GM21529 (cell line): ENCODE data around the gene COX6A1.
"Not testable (repeated sequence)": the region's sequence is repeated elsewhere in the genome, so short reads cannot be mapped to it uniquely, and the experiment has no call there.

Source experiments
- ATAC-seq: cut with Tn5 transposase; IDR thresholded peaks from one replicate; pipeline ENCODE4 v1.9.1; 2021; ENCODE audit not compliant: unreplicated experiment

Gene COX6A1

DNA sequence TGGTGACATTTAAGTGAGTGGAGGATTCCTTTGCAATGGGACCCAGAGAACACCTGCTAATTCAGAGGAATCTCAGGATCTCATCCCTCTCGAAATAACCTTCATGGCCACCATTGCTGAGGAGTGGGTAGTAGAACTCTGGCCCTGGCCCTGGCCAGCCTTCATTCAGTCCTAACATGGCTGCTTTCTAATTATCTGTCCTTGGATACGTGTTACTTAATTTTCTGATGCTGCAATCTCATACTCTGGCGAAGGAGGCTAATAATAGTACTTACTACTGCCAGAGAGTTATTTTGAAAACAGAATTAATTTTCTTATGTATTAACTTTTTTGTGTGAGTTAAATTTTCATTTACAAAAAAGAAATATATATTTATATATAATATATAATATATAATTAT, 12.1 kb upstream of the COX6A1 start:
- no peak for ATAC-seq

DNA sequence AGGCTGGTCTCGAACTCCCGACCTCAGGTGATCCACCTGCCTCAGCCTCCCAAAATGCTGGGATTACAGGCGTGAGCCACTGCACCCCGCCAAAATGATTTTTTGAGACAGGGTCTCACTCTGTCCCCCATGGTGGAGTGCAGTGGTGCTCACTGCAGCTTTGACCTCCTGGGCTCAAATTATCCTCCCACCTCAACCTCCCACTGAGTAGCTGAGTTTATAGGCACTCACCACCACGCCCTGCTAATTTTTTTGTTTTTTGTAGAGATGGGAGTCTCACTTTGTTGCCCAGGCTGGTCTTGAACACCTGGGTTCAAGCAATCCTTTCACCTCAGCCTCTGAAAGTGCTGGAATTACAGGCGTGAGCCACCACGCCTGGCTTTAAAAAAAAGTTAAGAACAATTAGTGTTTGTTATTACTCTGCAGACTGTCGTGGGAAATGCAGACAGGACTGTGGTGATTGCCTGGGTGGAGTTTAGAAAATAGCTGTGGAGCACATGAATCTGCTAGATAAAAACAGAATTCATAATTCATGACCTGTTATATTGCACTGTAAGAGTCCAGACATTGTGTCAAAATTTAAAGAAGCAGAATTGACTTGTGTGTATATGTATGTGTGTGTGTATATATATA, 9.2 kb upstream of the COX6A1 start:
- ATAC-seq, result no peak

DNA sequence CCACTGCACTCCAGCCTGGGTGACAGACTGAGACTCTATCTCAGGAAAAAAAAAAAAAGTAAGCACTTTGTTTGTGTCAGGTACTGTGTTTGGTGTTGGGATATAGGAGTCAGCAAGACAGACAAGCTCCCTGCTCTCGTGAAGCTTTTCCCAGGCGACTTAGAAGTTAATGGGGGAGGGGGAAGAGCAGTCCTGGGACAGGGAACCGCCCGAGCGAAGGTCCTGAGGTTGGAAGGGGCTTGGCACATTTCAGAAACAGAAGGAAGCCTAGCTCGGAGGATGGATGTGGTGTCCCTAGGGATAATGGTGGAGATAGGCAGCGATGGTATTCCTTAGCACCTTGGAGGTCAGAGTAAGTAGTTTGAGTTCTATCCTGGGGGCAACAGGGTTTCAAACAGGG, 8.5 kb upstream of the COX6A1 start:
- ATAC-seq, result no peak

DNA sequence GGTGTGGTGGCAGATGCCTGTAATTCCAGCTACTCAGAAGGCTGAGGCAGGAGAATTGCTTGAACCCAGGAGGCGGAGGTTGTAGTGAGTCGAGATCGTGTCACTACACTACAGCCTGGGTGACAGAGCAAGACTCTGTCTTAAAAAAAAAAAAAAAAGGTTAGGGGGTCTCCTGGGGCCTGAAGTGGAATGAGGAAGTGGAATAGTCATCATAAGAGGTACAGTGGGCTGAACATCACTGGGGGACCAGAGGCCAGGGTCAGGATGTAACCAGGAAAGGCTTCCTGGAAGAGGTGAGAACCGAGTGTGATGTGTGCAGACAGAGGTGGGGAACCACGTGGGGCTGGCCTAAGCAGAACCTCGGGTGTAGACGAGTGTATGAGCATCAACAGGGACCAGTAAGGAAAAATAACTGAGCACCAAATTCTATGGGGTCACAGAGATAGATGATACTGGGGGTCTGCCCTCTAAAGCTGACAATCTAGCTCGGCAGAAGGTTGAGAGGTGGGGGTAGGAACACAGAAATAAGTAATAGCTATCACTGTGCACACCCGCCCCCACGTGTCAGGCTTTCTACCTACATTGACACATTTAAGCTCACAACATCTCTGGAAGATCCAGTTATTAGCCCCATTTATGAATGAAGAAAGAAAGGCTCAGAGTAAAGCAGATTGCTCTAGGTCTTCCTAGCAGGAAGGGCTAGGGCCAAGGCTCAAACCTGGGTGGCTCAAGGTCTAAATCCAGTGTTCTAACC, 5.0 kb upstream of the COX6A1 start:
- ATAC-seq, result no peak

DNA sequence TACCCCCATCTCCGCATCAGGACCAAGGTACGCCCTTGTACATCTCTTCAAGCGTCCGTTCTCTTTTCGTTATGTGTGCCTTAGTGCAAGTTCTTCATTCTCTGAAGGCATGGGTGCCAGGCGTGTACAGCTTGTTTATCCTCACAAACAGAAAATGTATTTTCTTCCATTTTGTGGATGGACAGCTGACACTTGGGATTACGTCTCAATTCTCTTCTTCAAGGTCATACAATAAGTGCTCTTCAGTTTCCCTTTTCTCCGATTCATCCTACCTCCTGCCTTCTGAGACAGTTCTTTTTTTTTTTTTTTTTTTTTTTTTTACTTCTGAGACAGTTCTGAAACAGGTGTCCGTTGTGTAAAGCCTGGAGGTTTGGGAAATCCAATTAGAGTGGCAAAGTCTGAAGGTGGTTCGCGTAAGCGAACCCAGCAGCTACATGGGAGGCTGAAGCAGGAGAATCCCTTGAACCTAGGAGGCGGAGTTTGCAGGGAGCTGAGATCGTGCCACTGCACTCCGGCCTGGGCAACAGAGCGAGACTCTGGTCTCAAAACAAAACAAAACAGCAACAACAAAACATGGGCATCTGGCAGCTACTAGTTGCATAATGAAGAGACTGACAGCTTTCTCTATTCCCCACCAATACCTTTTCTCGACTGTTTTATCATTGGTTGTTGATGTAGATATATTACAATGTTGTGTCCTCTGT, 734 bp downstream of the COX6A1 start:
- no peak for ATAC-seq

DNA sequence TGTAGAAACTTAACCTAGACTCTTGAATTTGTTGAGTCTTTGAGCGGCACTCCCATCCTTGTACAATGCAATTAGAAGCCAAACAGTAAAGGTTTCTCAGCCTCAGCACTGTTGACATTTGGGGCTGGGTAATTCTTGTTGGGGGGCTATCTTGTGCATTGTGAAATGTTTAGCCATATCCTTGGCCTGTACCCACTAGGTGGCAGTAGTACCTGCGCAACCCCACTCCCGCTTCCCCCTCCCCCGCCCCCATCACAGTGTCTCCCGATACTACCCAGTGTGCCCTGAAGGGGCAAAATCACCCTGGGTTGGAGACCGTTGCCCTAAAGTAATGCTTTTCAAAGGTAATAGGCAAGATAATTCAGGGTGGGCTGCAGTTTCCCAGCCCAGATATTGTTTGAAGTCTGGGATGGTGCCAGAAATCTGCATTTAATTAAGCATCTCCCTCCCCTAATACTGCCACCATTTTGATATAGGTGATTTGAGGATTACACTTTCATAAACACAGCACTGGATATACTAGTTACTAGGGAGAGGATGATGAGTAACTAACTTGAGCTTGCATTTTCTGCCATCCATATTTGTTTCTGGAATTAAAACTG, 1.8 kb downstream of the COX6A1 start:
- ATAC-seq, result no peak

DNA sequence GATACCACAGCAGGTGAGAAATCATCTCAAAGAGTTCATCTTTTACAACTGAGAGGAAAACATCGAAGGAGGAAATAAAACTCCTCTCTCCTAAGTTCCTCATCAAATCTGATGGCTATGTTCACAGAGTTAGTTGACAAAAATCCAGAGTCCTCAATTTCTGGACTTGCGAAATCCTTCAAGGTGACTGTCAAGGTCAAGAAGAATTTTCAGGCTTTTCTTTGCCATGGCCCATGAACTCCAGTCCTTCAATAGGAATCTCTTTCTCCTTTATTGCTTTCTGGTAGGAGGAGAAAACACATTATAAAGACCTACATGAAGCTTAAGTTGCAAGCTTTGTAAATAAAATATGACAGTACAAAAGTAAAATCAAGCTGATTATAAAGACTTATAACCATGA, 6.8 kb downstream of the COX6A1 start:
- ATAC-seq, result no peak

DNA sequence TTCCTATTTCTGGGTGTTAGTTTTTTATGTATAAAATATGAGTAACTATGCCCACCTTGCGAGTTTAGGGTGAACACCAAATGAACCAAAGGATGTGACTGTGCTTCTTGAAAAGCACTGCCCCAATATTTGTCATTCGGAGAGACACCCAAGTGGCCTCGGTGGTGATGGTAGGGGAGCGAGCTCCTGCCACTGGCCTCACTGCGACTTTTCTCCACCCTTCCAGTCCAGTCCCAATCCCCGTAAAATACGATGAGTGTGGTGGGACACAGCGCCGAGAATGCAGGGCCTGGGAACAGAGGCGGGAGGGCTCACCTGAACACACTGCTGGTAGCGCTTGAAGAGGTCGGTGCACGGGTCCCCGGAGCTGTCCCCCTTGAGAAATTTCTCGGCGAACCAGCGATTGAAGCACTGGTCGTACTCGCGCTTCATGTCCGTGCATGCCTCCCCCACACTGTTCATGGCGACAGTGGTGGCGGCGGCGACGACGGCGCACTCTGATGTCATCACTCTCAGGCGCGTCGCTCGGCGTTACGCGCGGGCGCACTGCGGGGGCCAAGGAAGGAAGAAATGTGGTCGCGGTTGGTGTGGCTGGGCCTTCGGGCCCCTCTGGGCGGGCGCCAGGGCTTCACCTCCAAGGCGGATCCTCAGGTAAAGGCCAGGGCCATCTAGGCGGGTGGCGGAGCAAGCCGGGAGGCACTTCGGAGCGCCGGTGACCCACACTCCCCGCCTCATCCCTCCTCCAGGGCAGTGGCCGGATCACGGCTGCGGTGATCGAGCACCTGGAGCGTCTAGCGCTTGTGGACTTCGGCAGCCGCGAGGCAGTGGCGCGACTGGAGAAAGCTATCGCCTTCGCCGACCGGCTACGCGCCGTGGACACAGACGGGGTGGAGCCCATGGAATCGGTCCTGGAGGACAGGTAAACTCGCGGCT, 8.3 kb downstream of the COX6A1 start, which contains the start of the genes GATC and TRIAP1:
Gene GATC, plus strand, starts transcription at position 534 of the 933 bp plus-strand sequence. Its CDS starts 37 bp downstream, at position 571.
Gene TRIAP1, minus strand, starts transcription at position 474 of the 933 bp plus-strand sequence. Its CDS starts 12 bp downstream, at position 462.
- peak; percentile 87 for ATAC-seq

DNA sequence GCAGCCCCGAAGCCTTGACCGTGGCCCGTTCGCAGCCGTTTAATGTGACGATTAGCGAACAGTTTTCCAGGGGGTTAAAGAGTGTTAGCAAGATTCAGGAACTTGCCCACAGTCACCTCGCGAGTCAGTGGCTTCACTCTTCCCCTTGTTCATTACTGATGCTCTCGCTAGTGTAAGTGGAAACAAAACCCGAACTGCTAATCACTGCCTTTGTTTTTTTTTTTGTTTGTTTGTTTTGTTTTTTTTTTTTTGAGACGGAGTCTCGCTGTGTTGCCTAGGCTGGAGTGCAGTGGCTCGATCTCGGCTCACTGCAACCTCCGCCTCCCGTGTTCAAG, 8.9 kb downstream of the COX6A1 start:
- ATAC-seq, result not testable (repeated sequence)

DNA sequence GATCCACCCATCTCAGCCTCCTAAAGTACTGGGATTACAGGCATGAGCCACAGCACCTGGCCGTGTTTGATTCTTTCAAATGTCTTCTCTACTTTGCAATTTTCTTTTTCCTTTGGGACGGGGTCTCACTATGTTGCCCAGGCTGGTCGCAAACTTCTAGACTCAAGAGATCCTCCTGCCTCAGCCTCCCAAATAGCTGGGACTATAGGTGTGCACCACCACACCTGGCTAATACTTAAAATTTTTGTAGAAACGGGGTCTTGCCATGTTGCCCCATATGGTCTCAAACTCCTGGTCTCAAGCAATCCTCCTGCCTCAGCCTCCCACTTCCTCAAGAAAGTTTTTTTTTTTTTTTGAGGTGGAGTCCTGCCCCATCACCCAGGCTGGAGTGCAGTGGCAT, 10.1 kb downstream of the COX6A1 start:
- no peak for ATAC-seq

DNA sequence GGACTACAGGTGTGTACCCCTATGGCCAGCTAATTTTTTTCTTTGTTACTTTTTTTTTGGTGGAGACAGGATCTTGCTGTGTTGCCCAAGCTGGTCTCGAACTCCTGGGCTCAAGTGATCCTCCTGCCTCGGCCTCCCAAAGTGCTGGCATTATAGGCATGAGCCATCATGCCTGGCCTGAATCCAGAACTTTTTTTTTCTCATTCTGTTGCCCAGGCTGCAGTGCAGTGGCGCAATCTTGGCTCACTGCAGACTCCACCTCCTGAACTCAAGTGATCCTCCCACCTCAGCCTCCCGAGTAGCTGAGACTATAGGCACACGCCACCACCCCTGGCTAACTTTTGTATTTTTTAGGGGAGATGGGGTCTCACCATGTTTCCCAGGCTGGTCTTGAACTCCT, 14.6 kb downstream of the COX6A1 start:
- not testable (repeated sequence) for ATAC-seq

DNA sequence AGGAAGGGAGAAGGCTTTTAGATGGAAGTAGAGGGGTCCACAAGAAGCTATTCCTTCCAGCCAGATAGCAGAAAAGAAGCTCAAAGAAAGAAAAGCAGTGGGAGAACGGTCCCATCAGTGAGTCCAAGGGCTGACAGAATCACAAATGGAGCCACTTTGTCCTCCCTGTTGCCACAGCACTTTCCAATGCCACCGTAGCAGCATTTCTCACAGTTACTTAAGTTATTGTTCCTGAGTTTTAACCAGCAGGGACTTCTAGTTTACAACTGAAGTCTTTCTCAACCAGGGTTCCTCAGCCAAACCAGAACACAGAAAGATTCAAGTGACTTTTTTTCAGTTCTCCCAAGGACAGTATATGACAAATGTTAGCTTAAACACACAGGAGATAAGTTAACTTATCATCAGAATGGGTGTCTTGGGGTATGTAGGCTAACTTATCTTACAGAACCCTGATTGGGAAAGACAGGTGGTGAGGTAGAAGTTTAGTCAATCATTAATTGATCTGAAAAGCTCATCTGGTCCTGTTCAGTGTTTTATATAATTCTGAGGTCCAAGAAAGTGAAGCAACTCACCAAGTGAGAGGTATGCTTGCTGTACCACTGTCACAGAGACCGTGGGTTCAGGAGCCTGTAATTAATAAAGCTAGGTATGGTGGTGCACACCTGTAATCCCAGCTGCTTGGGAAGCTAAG, 15.3 kb downstream of the COX6A1 start:
- no peak for ATAC-seq

DNA sequence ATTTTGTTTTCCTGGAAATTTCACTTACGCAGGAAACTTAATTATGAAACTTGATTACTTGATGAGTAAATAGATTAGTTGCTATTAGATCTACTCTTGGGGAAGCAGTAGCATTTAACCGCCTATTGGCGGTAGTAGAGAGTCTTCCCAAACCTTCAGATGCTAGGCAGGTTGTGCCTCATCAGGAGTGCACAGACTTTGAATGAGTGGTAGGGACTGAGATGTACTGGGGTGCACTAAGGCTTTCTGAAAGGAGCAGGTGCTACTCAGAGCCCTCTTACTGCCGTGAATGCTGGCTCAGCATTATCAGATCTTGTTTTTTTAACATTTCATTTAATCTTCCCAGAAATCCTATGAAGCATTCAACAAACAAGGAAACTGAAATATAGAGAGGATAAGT, 16.1 kb downstream of the COX6A1 start:
- peak; percentile 72 for ATAC-seq

DNA sequence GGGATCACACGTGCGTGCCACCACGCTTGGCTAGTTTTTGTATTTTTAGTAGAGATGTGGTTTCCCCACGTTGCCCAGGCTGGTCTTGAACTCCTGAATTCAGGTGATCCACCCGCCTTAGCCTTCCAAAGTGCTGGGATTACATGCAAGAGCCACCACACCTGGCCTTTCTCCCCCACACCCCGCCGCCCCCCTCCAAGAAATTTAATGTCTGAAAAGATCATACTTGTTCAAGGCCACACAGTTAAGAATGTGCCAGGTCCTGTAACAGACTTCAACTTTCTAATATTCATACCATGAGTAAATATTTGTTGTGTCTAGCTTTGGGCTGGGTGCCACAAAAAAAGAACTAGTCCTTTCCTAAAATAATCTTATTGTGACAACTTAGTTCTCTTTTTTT, 17.4 kb downstream of the COX6A1 start:
- ATAC-seq, result no peak

DNA sequence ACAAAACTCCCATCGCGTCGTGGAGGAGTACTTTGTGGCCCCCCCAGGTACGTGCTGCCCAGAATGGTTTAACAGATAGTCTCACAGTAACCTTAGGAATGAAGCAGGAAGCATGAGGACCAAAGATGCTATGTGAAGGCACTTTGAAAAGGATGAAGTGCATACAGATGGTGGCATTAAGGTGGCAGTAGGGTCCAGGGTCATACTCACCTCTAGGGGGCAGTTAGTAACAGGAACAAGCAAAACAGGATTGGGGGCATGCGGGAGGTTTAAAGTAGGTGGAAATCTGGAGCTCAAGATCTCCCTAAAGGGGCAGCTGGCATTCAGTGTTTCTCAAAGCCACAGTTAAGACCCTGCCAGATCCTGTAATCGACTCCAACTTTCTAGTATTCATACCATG, 19.2 kb downstream of the COX6A1 start:
- ATAC-seq, result no peak

DNA sequence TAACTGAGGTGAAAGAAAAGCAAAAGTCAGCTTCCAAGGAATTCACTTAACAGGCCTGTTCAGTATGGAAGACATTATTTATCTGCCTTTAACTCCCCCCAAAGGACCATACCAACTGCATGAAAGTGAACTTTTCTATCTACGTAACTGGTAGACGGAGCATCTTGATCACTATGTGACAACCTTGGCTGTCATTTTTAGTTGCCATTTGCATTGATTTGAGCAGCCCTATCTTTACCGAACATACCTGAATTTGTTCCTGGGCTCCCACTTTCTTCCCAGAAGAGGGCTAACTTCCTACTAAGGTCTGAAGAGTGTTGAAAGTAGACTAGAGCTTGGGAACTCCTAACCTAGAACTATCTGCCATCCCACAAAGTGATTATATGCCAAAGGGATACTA, 22.2 kb downstream of the COX6A1 start:
- ATAC-seq, result no peak

DNA sequence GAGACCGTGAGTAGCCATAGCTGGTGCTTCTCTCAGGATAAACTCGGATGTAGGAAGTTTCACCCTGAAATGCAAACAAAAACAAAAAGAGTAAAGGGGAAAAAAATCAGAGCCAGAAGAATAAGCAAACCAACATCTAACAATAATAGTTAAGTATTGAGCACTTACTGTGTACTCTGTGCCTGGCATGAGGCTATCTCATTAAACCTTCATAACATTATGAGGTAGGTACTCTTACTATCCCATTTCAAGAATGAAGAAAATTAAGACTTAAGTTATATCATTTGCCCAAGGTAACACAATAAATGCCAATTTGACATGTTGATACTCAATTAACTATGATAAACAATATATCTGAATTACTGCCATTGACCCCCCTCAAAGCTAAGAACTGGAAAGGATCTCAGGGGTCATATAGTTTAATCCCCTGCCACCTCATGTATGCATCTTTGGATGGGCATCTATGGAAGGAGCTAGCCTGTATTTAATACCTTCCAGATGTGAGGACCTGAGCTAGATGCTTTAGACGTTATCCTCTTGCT, 24.3 kb downstream of the COX6A1 start:
- ATAC-seq, result no peak

DNA sequence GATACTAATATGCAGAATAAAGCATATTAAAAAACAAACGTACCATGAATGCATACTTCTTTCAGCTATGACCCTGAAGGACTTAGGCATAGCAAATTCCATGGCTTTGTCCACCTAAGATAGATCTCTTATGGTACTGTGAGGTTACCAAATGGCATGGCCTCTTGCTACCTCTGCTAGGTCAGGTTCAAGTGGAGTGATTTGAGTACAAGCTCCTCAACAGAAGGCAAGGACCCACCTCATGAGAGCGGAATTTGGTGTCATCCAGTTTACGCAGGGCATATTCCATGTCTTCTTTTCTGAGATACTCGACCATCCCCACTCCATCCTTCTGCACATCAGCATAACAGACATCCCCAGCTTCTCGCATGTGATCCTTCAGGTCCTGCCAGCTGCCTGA, 25.8 kb downstream of the COX6A1 start:
- no peak for ATAC-seq

DNA sequence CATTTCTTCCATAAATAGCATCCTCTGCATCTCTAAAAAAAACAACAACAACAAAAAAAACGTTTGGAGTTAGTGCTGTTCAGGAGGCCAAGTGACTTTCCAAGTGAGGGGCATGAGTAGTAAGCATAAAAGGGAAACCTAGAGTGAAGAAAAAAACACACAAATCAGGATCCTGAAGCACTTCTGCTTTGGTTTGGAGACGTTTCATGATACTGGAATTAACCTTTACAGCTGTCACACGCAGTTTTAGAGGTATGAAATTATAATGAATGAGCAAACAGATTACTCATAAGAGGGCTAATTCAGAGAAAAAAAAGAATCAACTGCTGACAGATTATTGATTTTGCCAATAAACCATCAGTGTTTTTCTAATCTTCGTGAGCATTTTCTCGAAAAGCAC, 27.8 kb downstream of the COX6A1 start:
- ATAC-seq, result no peak
